Activated T-cell treated with anti-CD3 and anti-CD28 coated beads, Interleukin-2, amount 50 U/mL, for 1 hour (primary cell): ENCODE data around the gene HSD17B12.
"Not testable (repeated sequence)": the region's sequence is repeated elsewhere in the genome, so short reads cannot be mapped to it uniquely, and the experiment has no call there.

Experiments used
- DNase-seq: peaks from one replicate; pipeline ENCODE4 v3.0.0-alpha.2; 2020

HSD17B12 gene

DNA sequence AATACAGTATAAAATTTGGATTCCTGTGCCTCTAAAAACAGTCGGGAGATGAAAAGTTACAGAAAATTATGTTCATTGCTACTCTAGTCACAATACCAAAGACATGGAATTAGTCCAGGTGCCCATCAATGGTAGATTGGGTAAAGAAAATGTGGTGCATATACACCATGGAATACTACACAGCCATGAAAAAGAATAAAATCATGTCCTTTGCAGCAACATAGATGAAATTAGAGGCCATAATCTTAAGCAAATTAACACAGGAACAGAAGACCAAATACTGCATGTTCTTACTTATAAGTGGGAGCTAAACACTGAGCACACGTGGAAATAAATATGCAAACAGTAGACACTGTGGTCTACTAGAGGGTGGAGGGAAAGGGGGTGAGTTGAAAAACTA, 67.6 kb downstream of the HSD17B12 start:
- DNase-seq, result no peak

DNA sequence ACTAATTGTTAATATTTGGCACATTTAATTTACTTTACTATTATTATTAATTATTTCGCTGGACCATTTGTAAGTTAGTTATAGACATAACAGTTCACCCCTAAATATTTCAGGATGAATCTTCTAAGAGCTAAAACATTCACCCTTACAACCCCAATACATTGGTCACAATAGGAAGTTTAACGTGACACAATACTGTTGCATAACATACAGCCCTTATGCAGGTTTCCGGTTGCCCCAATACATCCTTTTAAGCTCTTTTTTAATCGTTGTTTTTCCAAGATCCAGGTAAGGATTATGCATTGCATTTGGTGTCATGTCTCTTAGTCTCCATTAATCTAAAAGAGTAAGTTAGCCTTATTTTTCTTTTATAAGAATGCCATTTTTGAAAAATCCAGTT, 71.2 kb downstream of the HSD17B12 start:
- DNase-seq, result no peak

DNA sequence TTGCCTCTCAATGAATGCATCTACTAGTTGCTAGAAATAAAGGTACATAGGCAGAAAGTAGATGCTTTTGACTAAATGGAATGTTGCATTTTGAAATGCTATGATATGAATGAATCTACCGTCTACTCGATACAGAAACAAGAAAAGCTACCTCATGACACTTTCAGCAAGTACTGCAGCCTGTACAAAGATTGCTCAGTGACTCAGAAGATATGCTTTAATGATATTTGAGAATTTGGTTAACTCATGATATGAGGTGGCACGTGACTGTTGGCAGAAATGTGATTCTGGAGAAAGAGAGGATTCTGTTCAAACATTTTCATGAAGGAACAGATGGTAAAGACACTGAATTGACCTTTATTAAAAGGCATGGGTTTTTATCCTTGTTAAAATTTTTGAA, 76.0 kb downstream of the HSD17B12 start:
- no peak for DNase-seq

- DNase-seq, result no peak
Measured at GRCh38 chr11:43758927-43759326, 78.4 kb downstream of the HSD17B12 start.

- DNase-seq, result no peak
Measured at GRCh38 chr11:43760902-43761301, 80.4 kb downstream of the HSD17B12 start.

GRCh38 chr11:43765194-43765593, 84.7 kb downstream of the HSD17B12 start:
- DNase-seq, result no peak

DNA sequence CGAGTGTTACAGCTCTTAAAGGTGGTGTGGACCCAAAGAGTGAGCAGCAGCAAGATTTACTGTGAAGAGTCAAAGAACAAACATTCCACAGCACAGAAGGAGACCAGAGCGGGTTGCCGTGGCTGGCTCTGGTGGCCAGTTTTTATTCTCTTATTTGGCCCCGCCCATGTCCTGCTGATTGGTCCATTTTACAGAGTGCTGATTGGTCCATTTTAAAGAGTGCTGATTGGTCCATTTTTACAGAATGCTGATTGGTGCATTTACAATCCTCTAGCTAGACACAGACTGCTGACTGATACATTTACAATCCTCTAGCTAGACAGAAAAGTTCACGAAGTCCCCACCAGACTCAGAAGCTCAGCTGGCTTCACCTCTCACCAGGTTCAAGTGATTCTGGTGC, 88.1 kb downstream of the HSD17B12 start:
- not testable (repeated sequence) for DNase-seq

GRCh38 chr11:43770173-43770572, 89.6 kb downstream of the HSD17B12 start:
- DNase-seq, result no peak

- no peak for DNase-seq
Measured at GRCh38 chr11:43772733-43773132, 92.2 kb downstream of the HSD17B12 start.

DNA sequence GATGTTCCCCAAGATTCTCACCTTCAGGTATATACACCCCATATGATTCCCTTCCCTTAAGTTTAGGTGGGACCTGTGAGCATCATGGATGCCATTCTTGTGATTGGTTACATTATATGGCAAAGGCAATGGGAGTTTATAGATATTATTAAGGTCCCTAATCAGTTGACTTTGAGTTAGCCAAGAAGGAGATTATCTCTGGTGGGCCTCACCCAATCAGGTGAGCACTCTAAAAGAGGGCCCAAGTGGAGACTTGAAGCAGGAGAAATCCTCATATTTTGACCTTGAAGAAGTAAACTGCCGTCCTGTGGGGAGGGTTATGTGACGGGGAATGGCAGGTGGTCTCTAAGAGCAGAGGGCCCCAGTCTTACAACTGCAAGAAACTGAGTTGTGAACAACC, 94.2 kb downstream of the HSD17B12 start:
- no peak for DNase-seq

DNA sequence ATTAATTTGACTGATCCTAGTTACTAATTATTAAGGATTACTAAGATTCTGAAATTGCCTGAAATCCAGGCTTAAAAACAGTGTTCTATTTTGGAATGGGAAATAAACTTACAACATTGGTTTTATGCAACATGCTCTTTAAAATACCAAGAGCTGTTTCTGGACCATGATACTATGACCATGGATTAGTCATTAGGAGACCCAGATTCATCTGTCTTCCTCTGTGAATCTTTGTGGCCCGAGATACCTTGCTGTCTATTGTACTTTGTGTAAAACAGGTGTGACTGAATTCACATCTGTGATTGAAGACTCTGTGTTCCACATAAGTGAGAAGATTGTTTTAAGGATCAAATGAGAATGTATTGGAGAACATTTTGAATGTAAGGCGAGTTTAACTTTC, 98.8 kb downstream of the HSD17B12 start:
- DNase-seq, result no peak

DNA sequence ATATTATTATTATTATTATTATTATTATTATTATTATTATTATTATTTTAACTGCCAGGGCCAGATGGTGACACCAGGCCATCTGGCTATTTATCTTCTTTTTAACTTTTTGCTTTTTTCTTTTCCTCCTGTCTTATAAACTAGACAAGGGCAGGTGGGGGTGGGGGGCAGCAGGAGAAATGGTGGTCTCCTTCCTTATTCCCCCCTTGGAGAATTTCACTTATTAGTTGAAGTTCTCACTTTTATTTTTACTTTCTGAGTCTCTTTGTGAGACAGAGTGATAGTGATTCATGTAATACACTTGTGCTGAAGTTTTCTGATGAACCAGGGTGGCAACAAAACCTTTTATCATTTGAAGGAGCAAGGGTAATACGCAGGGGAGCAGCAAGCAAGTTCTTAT, 103.8 kb downstream of the HSD17B12 start:
- no peak for DNase-seq

DNA sequence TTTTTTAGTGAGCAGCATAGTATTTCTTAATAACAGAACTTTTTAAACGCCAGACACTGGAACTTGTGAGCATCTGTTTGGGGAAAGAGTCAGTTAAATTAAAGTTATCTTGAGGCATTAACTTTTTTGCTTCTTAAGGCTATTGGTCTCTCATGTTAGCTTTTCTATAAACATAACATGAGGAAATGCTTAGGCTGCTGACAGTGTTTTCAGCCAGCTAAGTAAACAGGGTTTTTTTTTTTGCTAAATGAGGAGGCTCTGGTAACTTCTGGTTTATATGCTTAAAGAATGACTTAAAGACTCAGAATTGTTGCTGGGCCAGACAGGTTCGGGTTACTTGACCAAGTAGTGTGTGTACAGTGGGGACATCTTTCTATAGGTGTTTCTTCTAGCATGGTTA, 104.3 kb downstream of the HSD17B12 start:
- DNase-seq, result no peak

DNA sequence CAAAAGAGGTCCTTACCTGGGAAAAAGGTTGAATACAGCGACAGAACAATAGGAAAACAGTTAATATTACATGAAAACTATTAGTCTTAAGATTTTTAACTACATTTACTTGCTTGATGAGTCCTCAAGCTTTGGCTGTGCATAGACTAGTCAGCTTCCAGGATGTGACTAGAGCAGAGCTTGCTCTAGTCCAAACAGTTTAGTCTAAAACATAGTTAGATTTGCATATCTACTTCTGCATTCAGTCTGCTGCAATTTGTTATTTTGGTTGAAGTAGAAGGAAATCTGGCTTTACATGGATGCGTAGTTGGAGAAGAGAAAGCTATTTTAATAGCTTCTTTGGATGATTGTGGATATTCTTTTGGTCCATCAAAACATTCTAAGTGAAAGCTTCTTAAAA, 104.8 kb downstream of the HSD17B12 start:
- no peak for DNase-seq

- DNase-seq, result no peak
Measured at GRCh38 chr11:43786016-43786415, 105.5 kb downstream of the HSD17B12 start.

DNA sequence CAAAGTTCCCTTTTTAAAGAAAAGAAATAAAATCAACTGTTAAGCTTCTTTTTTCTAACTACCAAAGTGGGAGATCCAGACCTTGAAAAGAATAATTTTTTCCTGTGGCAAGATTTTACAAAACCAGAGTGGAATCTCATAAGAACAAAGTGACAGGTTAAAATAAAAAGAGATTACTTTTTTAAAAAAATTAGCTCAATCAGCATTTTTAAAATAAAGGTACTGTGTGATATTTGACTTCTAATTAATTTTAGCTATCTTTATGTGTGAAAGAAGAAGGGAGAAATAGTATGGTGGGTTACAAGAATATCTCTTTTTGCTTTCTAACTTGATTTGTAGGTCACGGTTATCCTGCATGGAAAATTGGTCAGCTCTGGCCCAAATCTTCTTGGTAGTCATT, 107.3 kb downstream of the HSD17B12 start:
- no peak for DNase-seq

DNA sequence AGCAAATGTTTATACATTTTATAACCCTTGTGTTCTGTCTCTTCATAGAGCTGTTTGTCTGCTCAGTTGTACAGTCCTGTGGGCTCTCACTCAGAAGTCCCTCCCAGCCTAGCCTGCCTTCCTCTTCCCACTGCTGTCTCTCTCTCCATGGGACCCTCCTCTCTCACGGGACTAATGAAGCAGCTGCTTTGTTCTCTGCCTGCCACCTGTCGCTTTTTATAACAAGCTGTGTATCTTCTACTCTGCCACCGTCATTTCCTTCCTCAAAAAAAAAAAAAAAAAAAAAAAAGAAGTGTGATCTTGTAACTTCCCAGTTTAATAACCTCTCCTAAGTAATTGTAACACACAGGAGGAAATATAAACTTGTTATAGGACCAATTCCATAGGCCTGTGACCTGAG, 107.9 kb downstream of the HSD17B12 start:
- no peak for DNase-seq

DNA sequence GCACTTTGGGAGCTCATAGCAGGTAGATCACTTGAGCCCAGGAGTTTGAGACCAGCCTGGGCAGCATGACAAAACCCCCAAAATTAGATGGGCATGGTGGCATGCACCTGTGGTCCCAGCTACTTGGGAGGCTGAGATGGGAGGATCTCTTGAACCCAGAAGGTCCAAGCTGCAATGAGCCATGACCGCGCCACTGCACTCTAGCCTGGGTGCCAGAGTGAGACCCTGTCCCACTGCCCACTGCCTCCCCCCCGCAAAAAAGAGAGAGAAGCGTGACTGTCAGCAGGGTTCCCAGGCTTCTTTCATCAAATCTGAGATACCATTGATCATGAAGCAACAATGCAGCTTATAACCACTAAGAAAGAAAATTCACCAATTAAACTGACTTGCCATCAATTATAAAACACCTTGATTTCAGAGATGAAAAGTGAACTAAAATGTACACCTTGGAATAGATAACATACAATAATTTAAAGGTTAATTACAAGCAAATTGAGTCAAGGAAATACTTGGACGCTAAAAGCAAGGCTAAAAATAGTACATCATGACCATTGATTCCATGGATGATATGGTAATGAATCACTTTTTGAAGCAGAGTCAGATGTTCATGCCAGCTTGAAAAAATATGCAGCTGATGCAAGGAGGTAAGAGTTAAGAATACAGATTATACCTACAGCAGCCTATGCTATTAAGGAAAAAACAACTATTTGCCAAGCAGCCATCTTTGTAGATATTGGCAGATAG, 109.3 kb downstream of the HSD17B12 start:
- DNase-seq, result no peak

GRCh38 chr11:43790444-43790794, 109.9 kb downstream of the HSD17B12 start:
- DNase-seq, result no peak

- no peak for DNase-seq
Measured at GRCh38 chr11:43797337-43797736, 116.8 kb downstream of the HSD17B12 start.

GRCh38 chr11:43797866-43798265, 117.3 kb downstream of the HSD17B12 start:
- DNase-seq, result no peak

DNA sequence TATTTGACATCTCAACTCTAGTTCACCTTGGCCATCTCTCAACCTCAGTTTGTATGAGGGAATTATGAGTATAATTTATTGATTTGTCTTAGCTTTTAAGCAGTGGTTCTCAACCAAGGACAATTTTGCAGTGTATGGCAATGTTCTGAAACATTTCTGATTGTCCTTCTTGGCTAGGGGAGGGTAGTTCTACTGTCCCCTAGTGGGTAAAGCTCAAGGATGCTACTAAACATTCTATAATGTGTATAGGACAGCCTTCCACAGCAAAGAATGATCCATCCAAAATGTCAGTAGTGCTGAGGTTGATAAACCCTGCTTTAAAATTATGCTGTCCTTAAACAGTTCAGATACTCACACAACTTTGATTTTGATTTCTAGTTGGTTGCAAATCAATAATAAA, 122.0 kb downstream of the HSD17B12 start:
- no peak for DNase-seq

GRCh38 chr11:43803766-43804165, 123.2 kb downstream of the HSD17B12 start:
- DNase-seq, result no peak

- no peak for DNase-seq
Measured at GRCh38 chr11:43806976-43807375, 126.4 kb downstream of the HSD17B12 start.

DNA sequence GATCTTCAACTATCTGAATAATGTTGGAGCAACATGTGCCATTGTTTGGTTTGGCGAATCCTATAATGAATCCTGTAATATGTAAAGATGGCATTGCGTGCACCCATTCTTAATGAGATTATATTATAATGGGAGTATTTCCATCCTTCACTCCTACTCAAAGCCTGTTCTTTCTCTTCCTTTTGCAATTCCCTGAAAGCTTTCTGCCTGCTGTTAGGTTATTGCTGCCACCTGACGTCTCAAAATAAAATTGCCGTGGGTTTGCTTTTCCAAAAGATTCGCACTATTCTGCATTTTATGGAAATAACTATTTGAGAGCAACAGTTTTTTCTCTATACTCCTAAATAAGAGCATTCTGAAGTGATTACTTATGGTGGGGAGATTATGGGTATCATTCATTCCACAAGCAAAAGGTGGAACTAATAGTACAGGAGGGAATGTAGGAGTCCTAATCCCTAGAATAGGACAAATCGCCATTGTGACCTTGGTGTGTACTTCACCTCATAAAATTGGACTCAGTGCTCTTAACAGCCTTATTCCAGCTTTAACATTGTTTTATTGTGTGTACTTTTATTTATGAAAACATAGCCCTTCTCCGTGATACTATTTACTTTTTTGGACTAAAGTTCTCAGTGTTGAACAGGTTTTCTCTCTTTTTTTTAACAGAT, 130.5 kb downstream of the HSD17B12 start:
- DNase-seq, result no peak
